GM19395 (cell line): ENCODE results near the gene PCDHA1.

Source experiments
- ATAC-seq: cut with Tn5 transposase; IDR thresholded peaks from one replicate; pipeline ENCODE4 v1.9.1; 2021; ENCODE audit warnings: mild to moderate bottlenecking, moderate library complexity; ENCODE audit not compliant: unreplicated experiment

Gene PCDHA1

DNA sequence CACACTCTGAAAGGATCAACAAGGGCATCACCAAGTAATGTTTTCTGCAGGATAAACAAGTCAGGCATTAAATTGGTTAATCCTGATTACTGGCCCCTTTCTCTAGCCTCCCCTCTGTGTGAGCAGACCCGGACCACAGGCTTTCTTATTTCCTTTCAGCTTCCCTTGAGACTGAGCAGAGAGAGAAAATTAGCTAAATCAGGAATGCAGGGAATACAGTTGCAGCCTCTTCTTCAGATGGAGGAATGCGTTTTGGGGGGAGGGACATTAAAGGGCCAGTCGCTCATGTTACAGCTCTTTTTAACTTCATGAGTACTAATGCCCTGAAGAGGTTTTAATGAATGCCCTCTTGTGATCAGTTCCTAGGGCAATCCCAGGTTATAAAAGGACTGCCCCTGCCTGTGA, 200.2 kb downstream of the PCDHA1 start:
- ATAC-seq = no peak

DNA sequence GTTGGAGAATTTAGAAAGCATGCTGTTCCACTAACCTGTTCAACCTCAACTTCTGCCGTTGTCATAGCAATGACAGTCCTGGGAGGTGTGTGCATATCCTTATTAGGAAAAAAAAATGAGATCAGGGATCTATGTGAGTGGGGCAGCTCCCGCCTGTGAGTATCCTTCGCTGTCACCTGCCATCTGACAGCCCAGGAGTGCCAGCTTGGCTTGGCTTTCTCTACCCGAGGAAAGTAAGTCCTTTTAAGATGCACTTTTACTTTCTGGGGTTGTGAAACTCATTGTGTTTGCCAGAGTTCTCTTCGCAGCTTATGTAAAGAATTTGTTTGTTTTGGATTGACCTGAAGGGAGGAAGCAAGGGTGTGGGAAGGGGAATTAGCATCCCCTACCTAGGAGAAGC, 202.2 kb downstream of the PCDHA1 start:
- ATAC-seq = no peak

DNA sequence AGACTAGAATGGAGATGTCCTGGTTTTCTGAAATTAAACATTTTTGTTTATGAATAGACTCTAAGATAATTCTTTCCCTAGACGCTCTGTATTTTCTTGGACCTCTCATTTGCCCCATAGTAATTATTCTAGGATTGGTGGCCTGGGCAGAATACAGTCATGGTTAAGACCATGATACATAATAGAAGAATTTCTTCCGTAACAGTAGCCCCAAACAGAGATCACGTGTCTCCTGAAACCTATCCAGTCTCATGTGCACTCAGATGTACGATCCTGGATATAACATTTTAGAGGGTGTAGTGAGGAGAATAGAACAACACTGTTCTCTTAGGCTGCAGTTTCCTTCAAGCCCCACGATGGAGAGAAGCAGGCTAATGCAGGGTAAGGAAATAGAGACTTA, 202.7 kb downstream of the PCDHA1 start:
- no peak for ATAC-seq

DNA sequence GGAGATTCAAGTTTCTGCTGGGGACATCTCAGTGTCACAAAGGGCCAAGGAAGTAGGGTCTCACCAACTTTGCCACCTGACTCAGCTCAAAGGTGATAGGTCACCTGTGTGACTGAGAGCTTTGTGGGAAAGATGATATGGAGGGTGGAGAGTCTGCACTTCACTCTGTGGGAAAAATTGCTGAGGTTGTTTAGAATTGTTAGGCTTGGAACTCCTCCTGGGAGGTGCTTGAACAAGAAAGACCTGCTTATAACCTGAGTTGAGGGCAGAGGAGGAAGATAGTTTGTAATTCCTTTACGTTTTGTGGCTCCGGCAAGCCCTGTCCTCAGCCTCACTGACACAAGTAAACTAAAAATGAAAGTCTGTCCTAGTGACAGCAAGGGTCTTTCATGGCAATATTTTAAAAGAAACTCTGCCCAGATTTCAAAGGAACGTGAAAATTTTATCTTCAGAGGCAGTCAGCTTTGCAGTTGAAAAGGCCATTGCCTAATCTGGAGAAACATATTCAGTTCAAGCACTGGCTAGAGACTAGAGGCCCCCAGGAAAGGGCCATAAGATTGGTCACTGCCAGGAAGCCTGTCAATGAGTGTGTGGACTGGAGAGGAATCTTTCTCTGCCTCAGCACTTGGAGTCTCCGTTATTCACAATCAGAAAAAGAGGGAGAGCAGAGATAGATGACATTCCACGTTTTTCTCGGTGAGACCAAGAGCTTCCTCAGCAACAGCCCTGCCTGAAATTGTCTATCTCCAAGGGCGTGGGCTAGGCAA, 203.5 kb downstream of the PCDHA1 start:
- no peak for ATAC-seq

DNA sequence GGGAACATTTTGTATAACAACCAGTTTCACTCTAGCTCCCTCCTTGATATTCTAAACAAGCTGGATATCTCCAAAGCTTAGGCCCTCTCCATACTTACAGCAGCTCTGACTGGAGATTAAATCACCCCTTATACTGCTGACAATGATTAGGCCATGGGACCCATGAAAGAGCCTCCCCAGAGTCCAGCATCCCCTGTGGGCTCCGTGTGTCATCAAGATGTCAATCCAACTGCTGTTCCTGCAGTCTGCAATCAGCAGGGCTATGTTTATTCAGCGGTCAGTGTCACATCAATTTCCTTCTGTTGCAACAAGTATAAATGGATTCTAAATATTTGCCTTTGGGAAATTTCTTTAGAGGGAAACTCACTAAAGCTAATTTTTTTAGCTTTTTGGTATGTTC, 206.9 kb downstream of the PCDHA1 start:
- ATAC-seq = no peak

DNA sequence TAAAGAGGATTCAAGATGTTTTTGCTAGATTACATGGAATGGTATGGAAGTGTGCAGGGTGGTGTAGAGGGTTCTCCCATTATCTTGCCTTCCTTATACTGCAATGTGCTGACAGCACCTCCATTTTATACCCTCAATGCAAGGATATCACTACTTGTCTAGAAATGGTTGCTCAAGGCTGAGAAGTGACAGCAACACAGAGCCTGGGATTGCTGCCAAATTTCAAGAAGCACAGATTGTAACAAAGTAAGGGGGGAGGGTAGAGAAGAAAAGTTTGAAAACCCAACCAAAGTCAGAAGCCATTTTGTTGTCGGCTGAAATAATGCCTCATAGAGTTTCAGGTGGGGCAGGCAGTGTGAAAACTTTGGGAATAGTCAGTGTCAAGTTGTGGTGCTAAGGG, 210.1 kb downstream of the PCDHA1 start:
- no peak for ATAC-seq

DNA sequence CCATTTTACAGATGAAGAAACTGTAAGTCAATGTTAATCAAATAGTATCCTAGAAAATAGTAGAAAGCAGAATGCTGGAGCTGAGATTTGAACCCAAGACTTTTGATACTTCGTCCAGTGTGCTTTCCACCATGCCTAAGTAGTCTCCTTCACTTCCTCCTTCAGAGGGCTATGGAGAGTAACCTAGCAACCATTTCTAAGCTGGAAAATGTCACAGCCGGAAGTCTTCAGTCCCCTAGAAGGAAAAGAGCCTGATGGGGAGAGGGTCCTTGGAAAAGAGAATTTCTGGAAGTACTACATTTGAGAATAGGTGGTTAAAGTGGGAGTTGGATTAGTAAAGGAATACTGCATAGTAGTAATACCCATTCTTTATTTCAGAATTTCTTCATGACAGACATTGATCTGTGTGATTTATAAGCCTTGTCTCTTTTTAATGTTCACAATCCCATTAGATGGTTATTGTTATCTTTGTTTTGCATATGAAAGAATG, 213.0 kb downstream of the PCDHA1 start:
- no peak for ATAC-seq

DNA sequence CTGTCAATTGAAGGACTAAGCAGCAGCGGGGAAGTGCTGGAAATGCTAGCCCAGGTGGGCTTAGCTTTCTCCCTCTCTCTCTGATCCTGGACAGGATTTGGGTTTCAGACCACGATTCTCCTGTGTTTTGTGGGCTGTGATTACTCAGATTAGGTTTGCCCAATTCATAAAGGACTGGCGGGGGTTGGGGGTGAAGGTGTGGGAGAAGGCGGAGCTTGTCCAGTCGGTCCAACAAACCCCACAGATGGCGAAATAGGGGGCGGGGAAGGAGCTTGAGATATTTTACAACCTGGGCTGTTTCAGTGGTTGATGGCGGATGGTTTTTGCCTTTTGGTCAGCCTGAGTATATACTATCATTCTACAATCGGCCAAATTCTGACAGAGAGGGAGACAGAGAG, 215.5 kb downstream of the PCDHA1 start:
- ATAC-seq = no peak

DNA sequence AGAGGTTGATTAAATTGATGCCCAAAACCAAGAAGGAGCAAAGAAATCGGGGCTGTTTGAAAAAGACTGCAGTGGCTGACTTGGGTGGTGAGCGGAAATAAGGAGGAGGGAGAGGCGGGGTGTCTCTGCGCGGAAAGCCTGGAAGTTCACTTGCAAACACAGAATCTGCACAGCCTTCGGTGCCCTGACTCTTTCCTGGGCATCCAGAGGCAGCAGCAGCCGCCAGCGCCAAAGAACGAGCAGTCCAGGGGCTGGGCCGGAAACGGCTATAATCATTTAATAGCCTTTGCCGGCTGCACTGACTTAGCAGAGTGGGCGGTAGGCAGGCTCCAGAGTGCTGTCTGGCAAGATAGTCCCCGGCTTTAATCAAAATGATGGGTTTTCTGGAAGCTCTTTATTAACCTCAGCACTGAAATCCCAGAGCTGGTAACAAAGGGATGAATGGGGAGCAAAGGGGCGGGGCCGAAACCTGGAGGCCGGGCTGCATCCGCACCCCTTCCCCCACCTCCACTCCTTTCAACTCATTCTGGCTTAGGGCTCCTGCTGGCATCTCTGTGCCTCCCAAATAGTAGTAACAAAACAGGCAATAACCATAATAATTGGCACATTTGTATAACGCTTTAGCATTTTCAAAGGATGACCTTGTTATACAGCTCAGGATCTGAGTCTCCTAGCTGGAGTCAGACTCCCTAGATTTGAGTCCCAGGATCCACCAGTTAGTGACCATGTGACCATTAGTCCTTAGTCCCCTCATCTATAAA, 216.1 kb downstream of the PCDHA1 start:
- no peak for ATAC-seq

DNA sequence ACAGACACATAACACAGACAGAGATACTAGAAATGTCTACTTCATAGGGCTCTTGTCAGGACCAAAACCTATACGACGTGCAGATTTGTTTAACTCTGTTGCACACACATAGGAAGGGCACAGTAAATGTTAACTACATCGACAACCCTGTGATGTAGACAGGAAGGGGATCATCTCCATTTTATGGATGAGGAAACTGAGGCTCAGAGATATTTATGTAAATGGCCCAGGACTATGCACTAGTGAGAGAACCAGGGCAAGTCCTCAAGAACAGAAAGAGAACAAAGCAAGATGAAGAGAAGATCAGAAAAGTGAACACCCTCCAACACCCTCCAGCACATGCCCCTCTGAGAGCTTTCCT, 216.6 kb downstream of the PCDHA1 start:
- no peak for ATAC-seq

DNA sequence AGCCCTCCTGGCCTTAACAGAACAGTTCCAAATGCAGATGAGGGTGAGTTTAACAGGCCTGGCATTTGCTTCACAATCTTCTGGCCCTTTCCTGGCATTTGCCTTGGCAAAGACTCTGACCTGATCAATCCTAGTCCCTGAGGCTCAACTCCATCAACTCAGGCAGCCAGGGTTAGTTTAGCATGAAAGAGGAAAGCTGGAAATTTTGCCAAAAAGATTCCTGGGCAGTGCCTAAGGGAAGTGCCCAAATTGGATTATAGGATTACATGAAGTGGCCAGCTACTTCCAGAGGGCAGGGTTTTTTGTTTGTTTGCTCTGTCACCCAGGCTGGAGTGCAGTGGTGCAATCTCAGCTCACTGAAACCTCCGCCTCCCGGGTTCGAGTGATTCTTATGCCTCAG, 217.1 kb downstream of the PCDHA1 start:
- no peak for ATAC-seq

DNA sequence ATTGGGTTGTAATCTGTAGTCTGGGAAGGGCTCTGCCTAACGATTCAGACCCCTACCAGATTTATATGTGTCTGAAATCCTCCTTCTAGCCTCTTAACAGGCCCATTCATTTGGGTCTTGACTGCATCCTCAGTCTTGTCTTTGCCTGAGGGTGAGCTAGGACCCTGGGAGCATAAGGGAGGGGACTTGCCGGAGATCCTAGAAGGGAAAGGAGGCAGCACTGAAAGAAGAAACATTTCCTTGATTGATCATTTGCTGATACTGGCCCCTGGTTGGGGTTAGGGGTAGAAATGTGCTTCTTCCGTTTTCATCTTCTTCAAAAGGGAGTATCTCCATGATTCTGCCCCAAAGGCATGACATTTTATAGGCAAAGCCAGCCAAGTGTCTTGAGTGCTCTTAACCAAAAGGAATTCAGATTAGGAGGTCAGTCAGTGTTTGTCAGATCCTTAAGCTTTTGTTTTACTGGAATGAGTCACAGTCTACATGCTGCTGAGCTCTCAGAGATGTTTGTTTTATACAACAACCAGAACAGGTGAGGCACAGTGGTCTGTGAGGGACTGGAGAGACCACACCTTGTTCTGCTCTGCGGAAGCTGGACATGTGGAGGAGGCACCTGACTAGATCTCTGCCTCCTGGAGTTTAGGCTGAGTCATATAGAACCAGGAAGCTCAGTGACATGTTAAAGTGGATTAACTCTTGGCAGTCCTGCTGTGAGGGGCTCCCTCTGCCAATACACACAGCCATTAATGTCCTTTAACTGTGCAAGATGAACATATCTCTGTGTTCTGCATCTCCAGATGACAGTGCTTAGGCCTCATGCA, 218.1 kb downstream of the PCDHA1 start:
- no peak for ATAC-seq

DNA sequence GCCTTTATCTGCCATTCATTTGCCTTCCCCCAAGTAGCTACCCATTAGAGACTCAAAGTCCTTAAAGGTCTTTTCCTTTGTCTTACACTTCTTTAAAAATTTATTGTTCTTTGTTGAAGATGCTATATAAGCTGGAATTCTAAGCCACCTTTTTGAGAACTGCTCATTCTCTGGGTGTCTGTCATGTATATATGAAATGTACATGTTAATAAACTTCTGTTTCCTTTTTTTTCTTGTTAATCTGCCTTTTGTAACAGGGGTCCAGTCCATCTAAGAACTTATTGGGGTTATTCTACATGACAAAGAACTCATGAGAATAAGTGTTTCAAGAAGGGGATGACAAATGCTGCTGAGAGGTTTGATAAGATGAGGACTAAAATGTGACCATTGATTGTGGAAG, 221.9 kb downstream of the PCDHA1 start:
- no peak for ATAC-seq

DNA sequence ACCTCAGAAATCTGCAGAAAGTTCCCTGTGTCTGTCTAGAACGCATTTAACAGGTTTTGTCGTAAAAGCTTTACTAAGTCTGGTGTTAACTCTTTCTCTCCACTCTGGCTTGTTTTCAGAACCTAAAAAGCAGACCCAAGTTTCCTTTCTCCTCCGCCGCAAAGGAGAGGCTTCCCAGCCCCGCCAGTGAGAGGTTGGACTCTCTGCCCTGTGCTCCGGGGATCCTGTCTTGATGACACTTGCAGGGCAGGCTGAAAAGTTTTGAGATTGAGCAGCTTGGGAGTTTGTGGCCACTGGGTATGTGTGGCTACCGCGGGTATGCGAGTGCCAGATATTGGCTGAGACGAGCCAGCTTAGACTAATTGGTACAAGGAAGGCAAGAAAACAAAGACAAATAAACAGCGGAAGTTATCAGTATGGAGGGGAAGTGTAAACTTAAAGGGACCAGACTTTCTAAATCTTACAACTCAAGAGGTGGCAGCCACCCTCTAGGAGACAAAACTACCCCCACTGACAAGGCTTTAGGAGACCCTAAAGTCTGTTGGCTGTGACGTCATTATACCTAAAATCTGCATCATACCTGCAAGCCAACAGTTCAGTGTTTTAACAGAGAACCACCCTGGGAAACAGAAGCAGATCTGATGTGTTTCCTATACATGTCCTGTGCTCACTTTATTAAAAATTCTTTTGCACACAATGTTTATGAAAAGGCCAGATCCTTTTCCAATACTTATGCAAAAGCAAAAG, 224.3 kb downstream of the PCDHA1 start:
- ATAC-seq = no peak

DNA sequence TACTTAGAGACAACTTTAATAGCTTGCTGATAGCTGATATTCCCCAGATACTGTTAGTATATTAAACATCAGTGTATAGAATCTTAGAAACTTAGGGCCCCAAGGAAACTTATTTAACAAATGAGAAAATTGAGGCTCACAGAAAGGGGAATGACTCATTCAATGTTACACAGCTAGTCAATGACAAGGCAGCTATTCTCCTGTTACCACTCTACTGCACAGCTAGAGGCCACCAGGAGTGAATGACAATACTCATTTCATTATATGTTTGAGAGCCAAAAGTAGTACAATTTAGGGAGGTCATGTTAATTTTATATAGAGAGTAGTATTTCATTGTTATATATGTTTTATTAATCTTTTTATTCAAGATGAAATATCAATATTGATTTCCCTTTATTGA, 232.0 kb downstream of the PCDHA1 start:
- no peak for ATAC-seq

DNA sequence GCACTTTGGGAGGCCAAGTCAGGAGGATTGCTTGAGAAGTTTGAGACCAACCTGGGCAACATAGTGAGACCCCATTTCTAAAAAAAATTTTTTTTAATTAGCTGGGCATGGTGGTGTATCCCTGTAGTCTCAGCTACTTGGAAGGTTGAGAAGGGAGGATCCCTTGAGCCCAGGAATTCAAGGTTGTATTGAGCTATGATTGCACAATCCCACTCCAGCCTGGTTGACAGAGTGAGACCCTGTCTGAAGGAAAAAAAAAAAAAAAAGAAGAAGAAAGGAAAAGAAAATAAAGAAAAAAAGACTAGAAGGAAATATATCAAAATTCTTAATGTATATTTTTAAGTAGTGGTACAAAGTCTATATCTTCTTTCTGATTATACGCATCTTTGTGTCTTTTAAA, 236.4 kb downstream of the PCDHA1 start:
- no peak for ATAC-seq

DNA sequence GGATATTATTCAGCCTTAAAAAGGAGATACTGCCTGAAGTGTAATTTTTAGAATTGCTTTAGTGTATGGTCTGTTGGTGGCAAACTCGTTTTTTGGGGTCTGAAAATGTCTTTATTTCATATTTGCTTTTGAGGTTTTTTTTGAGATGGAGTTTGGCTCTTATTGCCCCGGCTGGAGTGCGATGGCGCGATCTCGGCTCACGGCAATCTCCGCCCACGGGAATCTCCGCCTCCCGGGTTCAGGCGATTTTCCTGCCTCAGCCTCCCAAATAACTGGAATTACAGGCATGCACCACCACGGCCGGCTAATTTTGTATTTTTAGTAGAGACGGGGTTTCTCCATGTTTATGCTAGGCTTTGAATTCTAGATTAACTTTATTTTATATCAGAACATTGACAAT, 245.1 kb downstream of the PCDHA1 start:
- ATAC-seq = no peak

DNA sequence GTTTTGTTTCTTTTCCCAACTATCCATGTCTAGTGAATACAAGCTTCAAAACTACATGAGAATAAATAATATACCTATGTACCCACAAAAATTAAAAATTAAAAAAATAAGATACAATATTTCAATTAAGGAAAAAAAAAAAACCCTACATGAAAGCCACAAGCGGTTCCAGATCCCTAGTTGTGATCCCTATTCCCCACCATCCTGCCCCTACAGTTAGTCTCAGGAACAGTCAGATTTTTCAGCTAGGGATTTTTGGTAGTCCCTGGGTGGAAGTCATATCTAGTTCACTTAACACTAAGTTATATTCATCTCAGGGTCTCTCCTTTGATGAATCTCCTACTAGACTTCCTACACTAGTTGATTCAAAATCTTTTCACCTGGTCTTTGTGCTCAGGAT, 246.7 kb downstream of the PCDHA1 start:
- ATAC-seq = no peak

DNA sequence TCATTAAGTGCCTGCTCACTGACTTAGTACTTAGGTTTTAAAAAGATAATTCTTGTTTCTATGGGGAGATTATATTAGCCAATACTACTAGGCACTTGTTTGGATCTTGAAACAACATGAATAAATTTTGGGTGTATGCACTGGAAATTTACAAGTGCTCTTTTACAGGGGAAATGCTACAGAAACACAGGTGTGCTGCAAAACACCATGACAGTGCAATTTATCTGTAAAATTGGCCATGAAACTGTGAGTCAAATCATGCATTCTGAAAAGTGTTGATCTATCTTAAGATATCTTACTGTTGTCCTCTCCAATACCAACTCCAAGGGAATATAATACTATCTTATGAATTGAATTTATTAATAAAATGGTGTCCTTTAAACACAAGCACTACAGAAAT, 253.1 kb downstream of the PCDHA1 start:
- no peak for ATAC-seq

DNA sequence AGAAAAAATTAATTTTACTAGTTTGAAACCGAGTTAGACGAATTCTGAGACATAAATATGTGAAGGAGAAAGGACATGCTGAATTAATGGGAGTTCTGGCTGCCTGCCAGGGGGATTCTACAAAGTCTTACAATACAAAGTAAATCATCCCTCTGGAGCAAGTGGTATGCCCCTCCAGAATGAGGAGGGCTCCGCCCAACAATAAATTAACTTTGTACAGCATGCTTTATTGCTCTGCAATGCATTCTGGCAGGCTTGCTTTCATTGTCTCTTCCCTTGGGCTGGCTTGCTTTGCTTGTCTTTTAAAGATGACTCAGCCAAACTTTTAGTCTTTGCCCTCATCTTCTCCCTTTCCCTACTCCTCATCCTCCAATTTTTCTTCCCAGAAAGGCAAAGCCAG, 253.6 kb downstream of the PCDHA1 start:
- ATAC-seq = no peak
